Effector memory CD4-positive, alpha-beta T cell (primary cell): ENCODE results near the gene SSR2.
A peak's percentile ranks its signal among the peaks of the same experiment; 100 is the strongest.

Experiments used
- DNase-seq, 3 donors: peaks; one replicate each; pipeline ENCODE4 v3.0.0-alpha.2; 2020
- H3K27ac ChIP-seq: 2 replicates; pipeline ENCODE4 v1.7.0; 2013; ENCODE audit warnings: mild to moderate bottlenecking, low read length, moderate library complexity; ENCODE audit not compliant: insufficient read depth, poor library complexity, severe bottlenecking
- H3K27me3 ChIP-seq: replicated peaks from 2 replicates; pipeline ENCODE4 v1.7.0; 2013; ENCODE audit warnings: mild to moderate bottlenecking, low read length; ENCODE audit not compliant: insufficient read depth, control insufficient read depth, poor library complexity, severe bottlenecking
- H3K36me3 ChIP-seq: 2 replicates; pipeline ENCODE4 v1.7.0; 2013; ENCODE audit warnings: mild to moderate bottlenecking, low read length, moderate library complexity; ENCODE audit not compliant: control insufficient read depth, insufficient read depth
- H3K4me1 ChIP-seq: 2 replicates; pipeline ENCODE4 v1.7.0; 2013; ENCODE audit warnings: low read length, mild to moderate bottlenecking; ENCODE audit not compliant: control insufficient read depth, insufficient read depth, poor library complexity, severe bottlenecking
- H3K4me3 ChIP-seq: 2 replicates; pipeline ENCODE4 v1.7.0; 2013; ENCODE audit warnings: low read length, low read depth, mild to moderate bottlenecking; ENCODE audit not compliant: insufficient read depth, poor library complexity, severe bottlenecking
- H3K9me3 ChIP-seq: 2 replicates; pipeline ENCODE4 v1.7.0; 2013; ENCODE audit warnings: mild to moderate bottlenecking, low read length, moderate library complexity; ENCODE audit not compliant: control insufficient read depth

SSR2 gene

GRCh38 chr1:155966135-155966534 lies 54.6 kb downstream of the SSR2 start:
- Histone ChIP-seq H3K9me3 (no peaks in the 10 kb centered on the region), H3K4me1 (peaks cover 47% of the 10 kb centered on the region), H3K27me3 (no peaks in the 10 kb centered on the region), H3K27ac (peak overlapping the region; percentile 62), H3K36me3 (peaks cover 74% of the 10 kb centered on the region), H3K4me3 (no peak overlapping the region)
- DNase-seq = no peak

GRCh38 chr1:155964193-155964592 lies 56.6 kb downstream of the SSR2 start:
- Histone ChIP-seq H3K27ac (no peak overlapping the region), H3K36me3 (peaks cover 90% of the 10 kb centered on the region), H3K4me1 (peaks cover 27% of the 10 kb centered on the region), H3K4me3 (no peak overlapping the region), H3K27me3 (no peaks in the 10 kb centered on the region), H3K9me3 (no peaks in the 10 kb centered on the region)
- no peak for DNase-seq

GRCh38 chr1:155962599-155963211 lies 58.0 kb downstream of the SSR2 start:
- H3K27me3 ChIP-seq = no peaks in the 10 kb centered on the region
- no peak for DNase-seq
- peaks cover 12% of the 10 kb centered on the region for H3K4me1 ChIP-seq
- H3K9me3 ChIP-seq = no peaks in the 10 kb centered on the region
- peaks cover 86% of the 10 kb centered on the region for H3K36me3 ChIP-seq
- H3K4me3 ChIP-seq = no peak overlapping the region
- H3K27ac ChIP-seq = no peak overlapping the region

GRCh38 chr1:155961937-155962336 lies 58.8 kb downstream of the SSR2 start:
- Histone ChIP-seq H3K4me1 (peaks cover 5% of the 10 kb centered on the region), H3K4me3 (no peak overlapping the region), H3K9me3 (no peaks in the 10 kb centered on the region), H3K27ac (peak overlapping the region; percentile 18), H3K36me3 (peaks cover 86% of the 10 kb centered on the region), H3K27me3 (no peaks in the 10 kb centered on the region)
- DNase-seq = peak in 1 of 3 donors; percentile 17

- Histone ChIP-seq H3K4me1 (peaks cover 3% of the 10 kb centered on the region), H3K27me3 (no peaks in the 10 kb centered on the region), H3K4me3 (no peak overlapping the region), H3K27ac (peak overlapping the region; percentile 42), H3K9me3 (no peaks in the 10 kb centered on the region), H3K36me3 (peaks cover 79% of the 10 kb centered on the region)
- no peak for DNase-seq
Observed at GRCh38 chr1:155960081-155960745, 60.5 kb downstream of the SSR2 start.
